Right lobe of liver (tissue), 4 donors: ENCODE measurements around the gene C9orf50.
A peak's percentile ranks its signal among the peaks of the same experiment; 100 is the strongest.

Experiments used
- POLR2A ChIP-seq: fragments of 450-650 bp; IDR thresholded peaks from one replicate; pipeline ENCODE4 v1.6.1; 2017; ENCODE audit warnings: antibody characterized with exemption, mild to moderate bottlenecking
- TF ChIP-seq, protein P1 (sequence below), 4 donors: fragments of 200-600 bp in 3 of 4; fragments of 450-650 bp in 1 of 4; IDR thresholded peaks; one replicate each; pipeline versions ENCODE4 v1.5.1 to v1.8.0; 2016 to 2022; ENCODE audit warnings: antibody characterized with exemption in 4 of 4, mild to moderate bottlenecking in 2 of 4
- donor health status: DM: no; HTN: no; CAD: no.
- donor health status: DM: no; HTN: no; CAD: no.
- donor health status: DM: no; HTN: yes; CAD: no.

DNA sequence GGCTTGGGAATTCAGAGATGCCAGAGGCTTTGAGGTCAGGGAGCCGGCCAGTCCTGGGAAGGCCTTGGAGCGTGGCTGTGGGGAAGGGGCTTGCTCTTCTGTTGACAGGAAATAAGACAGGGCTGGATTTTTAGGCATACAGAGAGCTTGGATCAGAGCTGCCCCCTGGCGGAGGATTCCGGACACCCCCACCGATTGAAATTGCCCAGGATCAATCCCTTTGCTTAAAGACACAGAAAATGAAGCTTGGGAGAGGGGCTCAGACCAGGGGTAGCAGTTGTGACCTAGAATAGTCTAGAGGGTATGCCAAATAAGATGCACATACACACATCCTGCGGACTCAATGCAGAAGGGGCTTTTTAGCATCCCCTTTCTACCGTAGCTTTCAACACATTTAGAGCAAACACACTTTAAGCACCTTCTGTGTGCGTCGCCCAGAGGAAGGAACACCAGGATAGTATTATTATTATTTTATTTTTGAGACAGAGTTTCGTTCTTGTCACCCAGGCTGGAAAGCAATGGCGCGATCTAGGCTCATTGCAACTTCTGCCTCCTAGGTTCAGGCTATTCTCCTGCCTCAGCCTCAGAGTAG is 3.4 kb upstream of the C9orf50 start:
- no peak for TF ChIP-seq POLR2A
- TF ChIP-seq, protein P1, sequence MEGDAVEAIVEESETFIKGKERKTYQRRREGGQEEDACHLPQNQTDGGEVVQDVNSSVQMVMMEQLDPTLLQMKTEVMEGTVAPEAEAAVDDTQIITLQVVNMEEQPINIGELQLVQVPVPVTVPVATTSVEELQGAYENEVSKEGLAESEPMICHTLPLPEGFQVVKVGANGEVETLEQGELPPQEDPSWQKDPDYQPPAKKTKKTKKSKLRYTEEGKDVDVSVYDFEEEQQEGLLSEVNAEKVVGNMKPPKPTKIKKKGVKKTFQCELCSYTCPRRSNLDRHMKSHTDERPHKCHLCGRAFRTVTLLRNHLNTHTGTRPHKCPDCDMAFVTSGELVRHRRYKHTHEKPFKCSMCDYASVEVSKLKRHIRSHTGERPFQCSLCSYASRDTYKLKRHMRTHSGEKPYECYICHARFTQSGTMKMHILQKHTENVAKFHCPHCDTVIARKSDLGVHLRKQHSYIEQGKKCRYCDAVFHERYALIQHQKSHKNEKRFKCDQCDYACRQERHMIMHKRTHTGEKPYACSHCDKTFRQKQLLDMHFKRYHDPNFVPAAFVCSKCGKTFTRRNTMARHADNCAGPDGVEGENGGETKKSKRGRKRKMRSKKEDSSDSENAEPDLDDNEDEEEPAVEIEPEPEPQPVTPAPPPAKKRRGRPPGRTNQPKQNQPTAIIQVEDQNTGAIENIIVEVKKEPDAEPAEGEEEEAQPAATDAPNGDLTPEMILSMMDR (IDR thresholded peaks at IDR 0.05), result peak; percentile 58 to 75 (median 69)
